GM18951 (cell line): ENCODE results near the gene GRIP1.

Source experiments
- POLR2A ChIP-seq: IDR thresholded peaks from 4 replicates; pipeline ENCODE4 v1.6.1; 2011; ENCODE audit warnings: mild to moderate bottlenecking; ENCODE audit not compliant: insufficient read length, insufficient read depth; ENCODE audit errors: extremely low read depth
- in situ Hi-C: fragments of 300-500 bp; cut with MboI; formaldehyde crosslinking; loops from one replicate; pipeline ENCODE4 v1.12.0; 2022; ENCODE audit warnings: low sequenced_read_pairs, mixed read lengths, inconsistent platforms; ENCODE audit not compliant: unreplicated experiment

The GRIP1 gene

GRCh38 chr12:66409195-66409871, 269.5 kb downstream of the GRIP1 start:
- TF ChIP-seq POLR2A, result no peak
- in situ Hi-C loops, result loop anchor here (25.0 kb wide), 3 partner anchors 272 to 1097 kb away; partner anchors contain the start of gene LLPH

GRCh38 chr12:66405395-66405794, 273.5 kb downstream of the GRIP1 start:
- in situ Hi-C loops, result loop anchor here (25.0 kb wide), 3 partner anchors 268 to 1093 kb away; partner anchors contain the start of gene LLPH
- TF ChIP-seq POLR2A, result no peak

- no peak for TF ChIP-seq POLR2A
- in situ Hi-C loops, result loop anchor here (25.0 kb wide), 3 partner anchors 266 to 1091 kb away; partner anchors contain the start of gene LLPH
These were observed 275.1 kb downstream of the GRIP1 start for GRCh38 chr12:66403746-66404145.

- in situ Hi-C loops, result loop anchor here (25.0 kb wide), 3 partner anchors 263 to 1088 kb away; partner anchors contain the start of gene LLPH
- TF ChIP-seq POLR2A, result no peak
These were observed 279.0 kb downstream of the GRIP1 start for GRCh38 chr12:66399911-66400306.

GRCh38 chr12:66398931-66399910, 279.7 kb downstream of the GRIP1 start:
- no peak for TF ChIP-seq POLR2A
- in situ Hi-C loops, result no loop called here

GRCh38 chr12:66397574-66398290, 281.1 kb downstream of the GRIP1 start:
- TF ChIP-seq POLR2A, result no peak
- in situ Hi-C loops, result no loop called here

- no peak for TF ChIP-seq POLR2A
- in situ Hi-C loops, result no loop called here
These were observed 285.0 kb downstream of the GRIP1 start for GRCh38 chr12:66393890-66394289.

GRCh38 chr12:66392266-66392915, 286.5 kb downstream of the GRIP1 start:
- in situ Hi-C loops, result no loop called here

GRCh38 chr12:66388517-66388916, 290.4 kb downstream of the GRIP1 start:
- in situ Hi-C loops, result no loop called here

More at GRCh38 chr12:66392266-66392915, 286.5 kb downstream of the GRIP1 start:
- TF ChIP-seq POLR2A, result no peak

GRCh38 chr12:66387117-66387516, 291.8 kb downstream of the GRIP1 start:
- no peak for TF ChIP-seq POLR2A

More at GRCh38 chr12:66388517-66388916, 290.4 kb downstream of the GRIP1 start:
- TF ChIP-seq POLR2A, result no peak

GRCh38 chr12:66380769-66381535, 297.9 kb downstream of the GRIP1 start:
- in situ Hi-C loops, result no loop called here
- no peak for TF ChIP-seq POLR2A

More at GRCh38 chr12:66387117-66387516, 291.8 kb downstream of the GRIP1 start:
- in situ Hi-C loops, result no loop called here
